GM12878 (cell line): Measurements from ENCODE around the gene HINT1. TPM values are rescaled to one million over a fixed set of nuclear protein-coding genes. Genes with fewer than 3 reads are reported as not detected.
A peak's percentile ranks its signal among the peaks of the same experiment; 100 is the strongest.

ENCODE experiments used
- ATAC-seq: fragments of 200-7000 bp; cut with Tn5 transposase; 3 replicates; pipeline ENCODE4 v1.9.1; 2020; ENCODE audit warnings: mild to moderate bottlenecking, moderate library complexity
- BruUV-seq: library from RNA; stranded (reverse); fragments of 400-500 nt; replicated peaks from 2 replicates; lab custom pipeline; 2021; lab: Mats Ljungman, UMichigan
- CTCF ChIA-PET: fragments of 300-600 bp; sonication (Branson Sonifier 250); formaldehyde crosslinking; extraction: SDS; loops from one replicate; lab custom pipeline; 2021; ENCODE audit warnings: inconsistent platforms; lab: Yijun Ruan, JAX
- POLR2A ChIA-PET: fragments of 350-600 bp; formaldehyde crosslinking; extraction: SDS; loops from one replicate; lab custom pipeline; 2021; ENCODE audit warnings: inconsistent platforms; lab: Charles Lee
- RAD21 ChIA-PET: fragments of 300-600 bp; sonication (Branson Sonifier 250); formaldehyde crosslinking; loops from one replicate; lab custom pipeline; 2023; ENCODE audit warnings: antibody characterized with exemption; ENCODE audit not compliant: unreplicated experiment; lab: Charles Lee
- SMC1A ChIA-PET: fragments of 300-600 bp; sonication (Branson Sonifier 250); formaldehyde crosslinking; loops from one replicate; lab custom pipeline; 2023; ENCODE audit not compliant: unreplicated experiment, uncharacterized antibody; lab: Charles Lee
- DNase-seq: peaks from one replicate; pipeline ENCODE4 v3.0.0-alpha.2; 2011; ENCODE audit warnings: low read depth, low spot score
- FAIRE-seq: peaks from 3 replicates; lab custom pipeline; 2011; peaks lifted over from hg19 to GRCh38; lab: Jason Lieb, UNC
- H2AFZ ChIP-seq: 2 replicates; pipeline ENCODE4 v1.6.0; 2011; ENCODE audit warnings: low read depth, low read length, control low read depth; ENCODE audit not compliant: control insufficient read depth
- H3K27ac ChIP-seq: 2 replicates; pipeline ENCODE4 v1.5.1; 2011; ENCODE audit warnings: control low read depth; ENCODE audit not compliant: control insufficient read depth, insufficient read depth
- H3K27me3 ChIP-seq, 2 experiments: replicated peaks in 1 of 2; 2 replicates each; pipeline versions ENCODE4 v1.6.0 to v1.6.1; 2011; ENCODE audit warnings: low read length in 1 of 2; ENCODE audit not compliant: control insufficient read depth in 2 of 2, insufficient read depth in 2 of 2
- H3K36me3 ChIP-seq, 2 experiments: 2 replicates each; pipeline ENCODE4 v1.5.1; 2011; ENCODE audit warnings: low read length in 1 of 2; ENCODE audit not compliant: control insufficient read depth in 2 of 2, insufficient read depth in 2 of 2
- H3K4me1 ChIP-seq: 2 replicates; pipeline ENCODE4 v1.6.1; 2011; ENCODE audit warnings: mild to moderate bottlenecking, low read length, moderate library complexity, mixed read lengths; ENCODE audit not compliant: control insufficient read depth, insufficient read depth
- H3K4me2 ChIP-seq: 2 replicates; pipeline ENCODE4 v1.6.0; 2011; ENCODE audit warnings: control low read depth; ENCODE audit not compliant: control insufficient read depth, insufficient read depth
- H3K4me3 ChIP-seq: fragments of 200-600 bp; sonication (generic); 2 replicates; pipeline ENCODE4 v1.5.1; 2016
- H3K79me2 ChIP-seq: 2 replicates; pipeline ENCODE4 v1.6.0; 2011; ENCODE audit warnings: low read length; ENCODE audit not compliant: control insufficient read depth, insufficient read depth
- H3K9ac ChIP-seq: 2 replicates; pipeline ENCODE4 v1.8.0; 2011; ENCODE audit warnings: low read length, control low read depth, mixed read lengths; ENCODE audit not compliant: control insufficient read depth, insufficient read depth
- H3K9me3 ChIP-seq: replicated peaks from 3 replicates; pipeline ENCODE4 v1.5.1; 2011; ENCODE audit warnings: mild to moderate bottlenecking, low read length; ENCODE audit not compliant: control insufficient read depth, insufficient read depth
- H4K20me1 ChIP-seq: 2 replicates; pipeline ENCODE4 v1.6.0; 2011; ENCODE audit not compliant: control insufficient read depth, insufficient read depth
- BHLHE40 ChIP-seq, 2 experiments: fragments of 450-650 bp in 1 of 2; IDR thresholded peaks; 2 replicates each; pipeline ENCODE4 v1.6.1; 2011 to 2017; ENCODE audit warnings: low read depth in 2 of 2, borderline replicate concordance in 1 of 2, improper control_type of control experiment in 1 of 2, low read length in 1 of 2, mild to moderate bottlenecking in 1 of 2
- CREM ChIP-seq: IDR thresholded peaks from 2 replicates; pipeline ENCODE4 v1.6.1; 2014; ENCODE audit warnings: antibody characterized with exemption, low read depth
- EED ChIP-seq: sonication (generic); IDR thresholded peaks from 2 replicates; pipeline ENCODE4 v1.6.1; 2016; ENCODE audit warnings: antibody characterized with exemption, low read depth
- ETV6 ChIP-seq, 2 experiments: fragments of 450-650 bp in 1 of 2; IDR thresholded peaks in 1 of 2; conservative IDR thresholded peaks in 1 of 2; 2 replicates each; pipeline ENCODE4 v1.6.1; 2014; ENCODE audit warnings: antibody characterized with exemption in 1 of 2, borderline replicate concordance in 1 of 2, low read depth in 1 of 2, mild to moderate bottlenecking in 1 of 2, moderate library complexity in 1 of 2
- MYC ChIP-seq: IDR thresholded peaks from 2 replicates; pipeline ENCODE4 v1.6.1; 2011; ENCODE audit warnings: mild to moderate bottlenecking, low read length, moderate library complexity, inconsistent platforms; ENCODE audit not compliant: insufficient read depth, insufficient replicate concordance, insufficient read length, severe bottlenecking
- NKRF ChIP-seq: fragments of 450-650 bp; conservative IDR thresholded peaks from 2 replicates; pipeline ENCODE4 v1.6.1; 2017; ENCODE audit warnings: mild to moderate bottlenecking, moderate library complexity
- NR2F1 ChIP-seq: fragments of 450-650 bp; conservative IDR thresholded peaks from 2 replicates; pipeline ENCODE4 v1.6.1; 2017; ENCODE audit warnings: mild to moderate bottlenecking
- PAX8 ChIP-seq: fragments of 450-650 bp; IDR thresholded peaks from 2 replicates; pipeline ENCODE4 v1.6.1; 2017; ENCODE audit warnings: mild to moderate bottlenecking, moderate library complexity
- RAD51 ChIP-seq: fragments of 450-650 bp; IDR thresholded peaks from 2 replicates; pipeline ENCODE4 v1.6.1; 2016; ENCODE audit warnings: moderate library complexity, mild to moderate bottlenecking, inconsistent platforms
- RUNX3 ChIP-seq: IDR thresholded peaks from 2 replicates; pipeline ENCODE4 v1.6.1; 2012; ENCODE audit warnings: low read length, inconsistent platforms
- SIN3A ChIP-seq: IDR thresholded peaks from 2 replicates; pipeline ENCODE4 v1.6.1; 2012; ENCODE audit warnings: low read depth, low read length, improper control_type of control experiment
- SMC3 ChIP-seq: IDR thresholded peaks from 2 replicates; pipeline ENCODE4 v1.6.1; 2011; ENCODE audit warnings: low read length, improper control_type of control experiment, borderline replicate concordance
- WGBS: methylation state at CpG from one replicate; pipeline ENCODE4 v1.1.6; 2016; ENCODE audit warnings: low lambda C conversion rate; ENCODE audit not compliant: insufficient replicate concordance, insufficient coverage; ENCODE audit errors: missing lambda C conversion rate; 5-methylcytosine and 5-hydroxymethylcytosine counted together
- in situ Hi-C: fragments of 300-500 bp; cut with MboI; formaldehyde crosslinking; loops from 9 replicates; pipeline ENCODE4 v1.14.3; 2018; ENCODE audit warnings: mixed read lengths
- intact Hi-C: fragments of 100-400 bp; cut with micrococcal nuclease; formaldehyde crosslinking; loops from one replicate; pipeline ENCODE4 v1.14.2; 2022; ENCODE audit not compliant: unreplicated experiment
- polyA plus RNA-seq, 11 experiments: library from polyadenylated mRNA; depleted of rRNA in 4 of 11; unstranded in 6 of 11; stranded (reverse) in 5 of 11; fragments of >200 nt; fragmentation: Nextera tagmentation in 4 of 11; fragmentation: Illumina TruSeq in 1 of 11; extraction: Ambion mirVana in 4 of 11; extraction: Trizol in 1 of 11; gene quantifications; 1 replicate in 1 of 11; 2 replicates in 10 of 11; pipeline versions ENCODE4 v1.2.1 to v1.2.3, GENCODE V29; 2011 to 2016; ENCODE audit warnings: inconsistent platforms in 2 of 11, missing spikeins in 2 of 11, low read depth in 1 of 11
- total RNA-seq, 4 experiments: library from RNA; depleted of rRNA in 3 of 4; stranded (reverse); fragments of >200 nt in 3 of 4; fragmentation: Illumina TruSeq in 1 of 4; extraction: Trizol in 1 of 4; gene quantifications; 2 replicates each; pipeline versions ENCODE4 v1.2.1 to v1.2.3, GENCODE V29; 2013 to 2021
- TF ChIP-seq, protein P1 (sequence below): fragments of 450-650 bp; IDR thresholded peaks from 2 replicates; pipeline ENCODE4 v1.6.1; 2016; ENCODE audit warnings: mild to moderate bottlenecking, moderate library complexity, borderline replicate concordance

Gene HINT1
- total and polyA plus RNA-seq, 10 of the 15 experiments (the other 5 are each of a cell fraction or from before 2014, with no cell fraction given), result 253 to 997 (median 562) TPM

DNA sequence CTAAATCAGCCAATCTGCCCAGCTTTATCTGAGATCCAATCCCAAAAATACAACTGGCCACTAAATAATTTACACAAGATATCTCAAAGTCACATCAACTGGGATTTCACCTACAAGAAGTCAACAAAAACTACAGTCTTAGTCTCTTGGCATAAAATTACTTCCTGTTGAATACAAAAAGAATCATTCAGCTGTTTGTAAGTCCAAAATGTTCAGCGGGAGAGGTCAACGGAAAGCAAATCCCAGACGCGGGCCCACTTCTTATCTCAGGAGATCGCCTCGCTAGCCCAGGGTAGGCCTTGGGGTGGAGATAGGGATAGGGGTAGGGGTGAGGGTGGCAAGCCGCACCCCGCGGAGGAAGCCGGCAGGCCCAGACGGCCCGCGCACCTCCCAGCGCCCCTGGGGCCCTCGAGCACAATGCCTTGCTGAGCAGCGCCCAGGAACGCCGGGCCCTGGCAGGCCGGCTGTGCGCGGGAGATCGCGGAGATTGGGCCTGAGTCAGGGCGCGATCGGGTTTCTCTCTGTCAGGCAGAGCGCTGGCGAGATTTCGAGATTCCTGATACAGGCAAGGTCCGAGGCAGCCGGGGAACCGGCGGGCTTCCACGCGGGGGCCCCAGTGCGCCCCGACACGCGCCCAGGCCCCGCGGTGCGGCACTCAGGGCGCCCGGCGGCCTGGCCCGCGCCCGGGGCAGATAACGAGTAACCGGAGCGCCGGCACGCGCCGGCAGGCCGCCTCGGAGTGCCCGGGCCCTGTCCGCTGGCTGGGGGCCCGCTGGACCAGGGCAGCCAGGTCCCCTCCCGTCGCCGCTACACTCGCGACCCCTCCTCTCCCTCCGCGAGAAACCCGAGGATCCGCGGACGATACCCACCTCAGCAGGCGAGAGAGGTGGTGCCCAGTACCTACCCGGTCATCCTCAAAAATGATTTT is 601 bp downstream of the HINT1 start:
- no peaks in the 10 kb centered on the region for H3K27me3 ChIP-seq
- no peaks in the 10 kb centered on the region for H3K4me1 ChIP-seq
- peak overlapping the region; percentile 92 for H3K4me3 ChIP-seq
- ChIA-PET CTCF (interaction anchor here (0.7 to 1.6 kb wide), 9 partner anchors 9 to 252 kb away, joined by 3 to 7 read pairs (median 3); no protein-coding TSS in a partner anchor), POLR2A (interaction anchor here (0.6 to 1.4 kb wide), 7 partner anchors 46 to 252 kb away, joined by 3 to 5 read pairs (median 3); partner anchors contain the start of gene CDC42SE2), SMC1A (interaction anchor here (0.6 to 2.5 kb wide), 20 partner anchors 17 to 255 kb away, joined by 3 to 18 read pairs (median 4); partner anchors contain the start of gene CDC42SE2), RAD21 (interaction anchor here (0.7 to 1.9 kb wide), 20 partner anchors 9 to 231 kb away, joined by 3 to 11 read pairs (median 4); no protein-coding TSS in a partner anchor)
- H3K9ac ChIP-seq, result peak overlapping the region; percentile 95
- BruUV-seq, result no TSS peak
- in situ Hi-C loops, result loop anchor here (5.0 kb wide), 1 partner anchor 218 kb away; no protein-coding TSS in a partner anchor
- H2AFZ ChIP-seq, result peak overlapping the region; percentile 93
- WGBS, result under 1% methylated on average over 56 of the region's 73 CpGs
- H3K27ac ChIP-seq, result peak overlapping the region; percentile 86
- peak; percentile 83 for ATAC-seq
- H3K36me3 ChIP-seq, result peaks cover 2 to 22% of the 10 kb centered on the region in 2 experiments
- FAIRE-seq, result no peak
- peak overlapping the region; percentile 73 for H3K4me2 ChIP-seq
- no peak for DNase-seq
- H3K79me2 ChIP-seq, result peaks cover 47% of the 10 kb centered on the region
- H4K20me1 ChIP-seq, result no peaks in the 10 kb centered on the region
- intact Hi-C loops, result loop anchor here (1.0 to 5.0 kb wide), 5 partner anchors 45 to 252 kb away; partner anchors contain the start of gene CDC42SE2
- no peaks in the 10 kb centered on the region for H3K9me3 ChIP-seq
- peak; percentile 52 for TF ChIP-seq MYC
- TF ChIP-seq NR2F1, result peak; percentile 40; the same call in 1 of the 2 replicates
- TF ChIP-seq RUNX3, result 0 out of 2 replicates have a peak, but pooled peaks have one; percentile 10
- TF ChIP-seq, protein P1, sequence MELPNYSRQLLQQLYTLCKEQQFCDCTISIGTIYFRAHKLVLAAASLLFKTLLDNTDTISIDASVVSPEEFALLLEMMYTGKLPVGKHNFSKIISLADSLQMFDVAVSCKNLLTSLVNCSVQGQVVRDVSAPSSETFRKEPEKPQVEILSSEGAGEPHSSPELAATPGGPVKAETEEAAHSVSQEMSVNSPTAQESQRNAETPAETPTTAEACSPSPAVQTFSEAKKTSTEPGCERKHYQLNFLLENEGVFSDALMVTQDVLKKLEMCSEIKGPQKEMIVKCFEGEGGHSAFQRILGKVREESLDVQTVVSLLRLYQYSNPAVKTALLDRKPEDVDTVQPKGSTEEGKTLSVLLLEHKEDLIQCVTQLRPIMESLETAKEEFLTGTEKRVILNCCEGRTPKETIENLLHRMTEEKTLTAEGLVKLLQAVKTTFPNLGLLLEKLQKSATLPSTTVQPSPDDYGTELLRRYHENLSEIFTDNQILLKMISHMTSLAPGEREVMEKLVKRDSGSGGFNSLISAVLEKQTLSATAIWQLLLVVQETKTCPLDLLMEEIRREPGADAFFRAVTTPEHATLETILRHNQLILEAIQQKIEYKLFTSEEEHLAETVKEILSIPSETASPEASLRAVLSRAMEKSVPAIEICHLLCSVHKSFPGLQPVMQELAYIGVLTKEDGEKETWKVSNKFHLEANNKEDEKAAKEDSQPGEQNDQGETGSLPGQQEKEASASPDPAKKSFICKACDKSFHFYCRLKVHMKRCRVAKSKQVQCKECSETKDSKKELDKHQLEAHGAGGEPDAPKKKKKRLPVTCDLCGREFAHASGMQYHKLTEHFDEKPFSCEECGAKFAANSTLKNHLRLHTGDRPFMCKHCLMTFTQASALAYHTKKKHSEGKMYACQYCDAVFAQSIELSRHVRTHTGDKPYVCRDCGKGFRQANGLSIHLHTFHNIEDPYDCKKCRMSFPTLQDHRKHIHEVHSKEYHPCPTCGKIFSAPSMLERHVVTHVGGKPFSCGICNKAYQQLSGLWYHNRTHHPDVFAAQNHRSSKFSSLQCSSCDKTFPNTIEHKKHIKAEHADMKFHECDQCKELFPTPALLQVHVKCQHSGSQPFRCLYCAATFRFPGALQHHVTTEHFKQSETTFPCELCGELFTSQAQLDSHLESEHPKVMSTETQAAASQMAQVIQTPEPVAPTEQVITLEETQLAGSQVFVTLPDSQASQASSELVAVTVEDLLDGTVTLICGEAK, result no peak
- TF ChIP-seq BHLHE40 (IDR thresholded peaks at IDR 0.05; ENCODE audit: borderline replicate concordance in 1 of 2, low read depth in 2 of 2, low read length in 1 of 2), result peak in 1 of 2 experiments; percentile 34; a peak in 2 of 4 replicates
- 0 out of 2 replicates have a peak, but pooled peaks have one; percentile 15 for TF ChIP-seq CREM
- peak; percentile 32; the same call in 1 of the 2 replicates for TF ChIP-seq SMC3
- peak; percentile 84 for TF ChIP-seq NKRF
- TF ChIP-seq RAD51, result no peak
- TF ChIP-seq SIN3A, result no peak
- TF ChIP-seq EED, result 0 out of 2 replicates have a peak, but pooled peaks have one; percentile 7
- TF ChIP-seq PAX8, result no peak
- TF ChIP-seq ETV6 (conservative IDR thresholded peaks at IDR 0.05 in 1 of 2, IDR thresholded peaks at IDR 0.05 in 1 of 2; ENCODE audit: borderline replicate concordance in 1 of 2, low read depth in 1 of 2), result 0 out of 4 replicates have a peak, but pooled peaks of 1 of the 2 experiments have one; percentile 12
